GM12875 (cell line): ENCODE measurements around the gene THRSP.
"Not testable (repeated sequence)": the region's sequence is repeated elsewhere in the genome, so short reads cannot be mapped to it uniquely, and the experiment has no call there.

Experiments used
- H3K4me3 ChIP-seq: one replicate; pipeline ENCODE4 v1.5.1; 2011; ENCODE audit warnings: low read depth, low read length, control low read depth
- CTCF ChIP-seq: IDR thresholded peaks from 2 replicates; pipeline ENCODE4 v1.5.1; 2011; ENCODE audit warnings: low read depth, mild to moderate bottlenecking, control low read depth, inconsistent platforms, low read length, moderate library complexity, borderline replicate concordance; ENCODE audit not compliant: insufficient read depth

Gene THRSP

GRCh38 chr11:78069465-78069864 is 5.8 kb downstream of the THRSP start:
- no peak overlapping the region for H3K4me3 ChIP-seq
- TF ChIP-seq CTCF = no peak

GRCh38 chr11:78070621-78071020 is 7.0 kb downstream of the THRSP start:
- no peak for TF ChIP-seq CTCF
- no peak overlapping the region for H3K4me3 ChIP-seq

GRCh38 chr11:78071717-78072116 is 8.1 kb downstream of the THRSP start:
- no peak overlapping the region for H3K4me3 ChIP-seq
- no peak for TF ChIP-seq CTCF

GRCh38 chr11:78072455-78072854 is 8.8 kb downstream of the THRSP start:
- TF ChIP-seq CTCF = no peak
- no peak overlapping the region for H3K4me3 ChIP-seq

GRCh38 chr11:78074756-78075155 is 11.1 kb downstream of the THRSP start:
- TF ChIP-seq CTCF = no peak
- no peak overlapping the region for H3K4me3 ChIP-seq

GRCh38 chr11:78076733-78077403 is 13.2 kb downstream of the THRSP start:
- TF ChIP-seq CTCF = no peak
- H3K4me3 ChIP-seq = no peak overlapping the region

- not testable (repeated sequence) for H3K4me3 ChIP-seq
Measured at GRCh38 chr11:78077592-78077991, 13.9 kb downstream of the THRSP start.
